NT2/D1 (cell line): ENCODE data around the gene ACACB.

Experiments used
- SUZ12 ChIP-seq: IDR thresholded peaks from 2 replicates; pipeline ENCODE4 v1.6.1; 2011; ENCODE audit not compliant: insufficient read length, insufficient read depth; ENCODE audit errors: extremely low read depth
- YY1 ChIP-seq: IDR thresholded peaks from 2 replicates; pipeline ENCODE4 v1.6.1; 2011; ENCODE audit not compliant: insufficient read length, insufficient read depth
- ZNF274 ChIP-seq: IDR thresholded peaks from 2 replicates; pipeline ENCODE4 v1.6.1; 2011; ENCODE audit warnings: mild to moderate bottlenecking, low read depth, low read length

GRCh38 chr12:109222062-109222461 lies 105.7 kb downstream of the ACACB start:
- no peak for TF ChIP-seq SUZ12
- TF ChIP-seq YY1: no peak
- no peak for TF ChIP-seq ZNF274
